ENCODE measurements around the gene MYL4.
"Not testable (repeated sequence)": the region's sequence is repeated elsewhere in the genome, so short reads cannot be mapped to it uniquely, and the experiment has no call there.

Gene MYL4

GRCh38 chr17:47208744-47209488 is at the start of gene MYL4:
MYL4 (plus strand) TSS chr17:47209348; CDS start chr17:47209423, 75 bp downstream.
- DNase-seq = peak; percentile 57

GRCh38 chr17:47162013-47162622 is 47.0 kb upstream of the MYL4 start:
- DNase-seq = no peak

GRCh38 chr17:47164263-47164662 is 44.9 kb upstream of the MYL4 start:
- no peak for DNase-seq

GRCh38 chr17:47165137-47165536 is 44.0 kb upstream of the MYL4 start:
- DNase-seq = no peak

GRCh38 chr17:47166854-47167253 is 42.3 kb upstream of the MYL4 start:
- DNase-seq = not testable (repeated sequence)

GRCh38 chr17:47168896-47169295 is 40.3 kb upstream of the MYL4 start:
- DNase-seq = not testable (repeated sequence)

- no peak for DNase-seq
These were observed 38.4 kb upstream of the MYL4 start for GRCh38 chr17:47170710-47171109.

- DNase-seq = no peak
These were observed 36.2 kb upstream of the MYL4 start for GRCh38 chr17:47172696-47173565.

- not testable (repeated sequence) for DNase-seq
These were observed 34.3 kb upstream of the MYL4 start for GRCh38 chr17:47174823-47175222.

- DNase-seq = no peak
These were observed 32.7 kb upstream of the MYL4 start for GRCh38 chr17:47176389-47176826.

- DNase-seq = no peak
These were observed 31.9 kb upstream of the MYL4 start for GRCh38 chr17:47177261-47177660.

- DNase-seq = no peak
These were observed 30.0 kb upstream of the MYL4 start for GRCh38 chr17:47179141-47179540.

- DNase-seq = no peak
These were observed 28.8 kb upstream of the MYL4 start for GRCh38 chr17:47180337-47180736.

GRCh38 chr17:47180988-47181387 is 28.2 kb upstream of the MYL4 start:
- DNase-seq = not testable (repeated sequence)

GRCh38 chr17:47184681-47185080 is 24.5 kb upstream of the MYL4 start:
- no peak for DNase-seq

- no peak for DNase-seq
These were observed 20.8 kb upstream of the MYL4 start for GRCh38 chr17:47188271-47188875.

- peak; percentile 99 for DNase-seq
These were observed 20.0 kb upstream of the MYL4 start, which contains the start of gene CDC27 for GRCh38 chr17:47188876-47189731. CDC27 (minus strand) TSS chr17:47189295; CDS start chr17:47189172, 123 bp downstream.

GRCh38 chr17:47189732-47190237 is 19.4 kb upstream of the MYL4 start:
- no peak for DNase-seq

GRCh38 chr17:47190243-47190642 is 18.9 kb upstream of the MYL4 start:
- DNase-seq = no peak

GRCh38 chr17:47190770-47191169 is 18.4 kb upstream of the MYL4 start:
- DNase-seq = no peak

GRCh38 chr17:47192554-47192953 is 16.6 kb upstream of the MYL4 start:
- DNase-seq = no peak
